HG03095 (cell line): ENCODE data around the gene AK2.
"Not testable (repeated sequence)": the region's sequence is repeated elsewhere in the genome, so short reads cannot be mapped to it uniquely, and the experiment has no call there.

Experiments used
- ATAC-seq: cut with Tn5 transposase; IDR thresholded peaks from one replicate; pipeline ENCODE4 v1.9.1; 2021; ENCODE audit warnings: moderate library complexity; ENCODE audit not compliant: unreplicated experiment

AK2 gene

DNA sequence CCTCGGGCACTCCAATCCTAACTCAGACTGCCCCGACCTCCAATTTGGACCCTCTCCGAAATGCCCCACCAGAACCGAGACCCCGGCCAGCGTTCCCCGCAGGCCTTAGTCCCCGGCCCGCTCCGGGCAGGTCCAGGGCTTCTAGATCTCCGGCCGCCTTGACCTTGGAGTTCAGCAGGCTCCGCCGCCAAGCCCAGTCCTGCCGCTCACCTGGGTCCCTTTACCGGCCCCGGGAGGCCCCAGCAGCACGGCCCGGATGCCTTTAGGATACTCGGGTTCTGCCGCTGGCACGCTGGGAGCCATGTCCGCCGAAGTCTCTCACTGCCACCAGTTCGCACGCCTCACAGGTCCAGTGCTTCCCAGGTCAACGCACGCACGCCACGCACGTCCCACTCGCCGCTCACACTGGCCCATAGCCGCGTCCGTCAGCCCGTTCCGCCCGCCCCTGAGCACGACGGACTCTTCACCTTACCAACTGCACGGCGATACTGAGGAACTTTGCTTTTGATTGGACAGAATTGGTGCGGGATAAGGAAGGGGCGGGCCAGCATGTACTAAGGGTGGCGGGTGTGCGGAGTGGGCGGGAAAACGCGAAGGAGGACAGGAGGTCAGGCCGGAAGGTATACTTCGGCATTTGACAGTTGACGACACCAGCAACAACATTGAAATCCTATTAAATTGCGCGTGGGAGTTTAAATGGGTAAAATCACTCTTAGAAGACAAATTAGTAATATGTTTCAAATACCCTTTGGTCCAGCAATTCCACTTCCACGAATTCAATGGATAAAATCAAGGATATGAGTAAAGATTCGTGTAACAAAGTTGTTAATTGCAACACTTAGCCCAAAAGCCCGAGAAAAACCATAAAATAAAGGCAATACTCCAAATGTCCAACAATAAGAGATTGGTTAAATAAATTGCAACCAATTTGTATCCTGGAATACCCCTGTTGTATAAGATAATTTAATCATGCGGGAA lies at the start of gene AK2:
TSS of gene AK2 (minus strand) at position 358 of the 978 bp plus-strand sequence. CDS start at position 303, 55 bp downstream.
- peak; percentile 98 for ATAC-seq

- no peak for ATAC-seq
These were observed 49.7 kb upstream of the AK2 start for GRCh38 chr1:33086384-33086850.

DNA sequence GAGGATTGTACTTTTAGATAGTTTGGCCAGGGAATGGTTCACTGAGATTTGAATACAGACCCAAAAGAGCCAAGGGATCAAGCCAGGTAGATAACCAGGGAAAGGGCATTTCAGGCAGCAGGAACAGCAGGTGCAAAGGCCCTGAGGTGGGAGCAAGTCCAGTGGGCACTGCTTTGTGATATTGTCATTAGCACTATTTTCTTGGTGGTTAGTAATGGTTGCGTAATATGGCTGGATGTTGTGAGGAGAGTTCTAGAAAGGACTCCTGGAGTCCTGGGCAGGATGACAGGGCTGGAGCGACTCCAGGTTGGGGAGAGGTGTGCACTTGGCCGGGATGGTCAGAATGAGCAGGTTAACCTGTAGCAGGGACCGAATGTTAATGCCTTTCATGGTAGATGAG lies 48.6 kb upstream of the AK2 start:
- ATAC-seq, result no peak

GRCh38 chr1:33082575-33083108 lies 46.0 kb upstream of the AK2 start:
- ATAC-seq, result no peak

GRCh38 chr1:33081554-33082305 lies 45.0 kb upstream of the AK2 start:
- no peak for ATAC-seq

- ATAC-seq, result peak; percentile 92
These were observed 44.3 kb upstream of the AK2 start, which contains the start of gene AZIN2 for GRCh38 chr1:33080885-33081553. Gene AZIN2, plus strand, starts transcription at chr1:33081153. Its CDS starts 1,097 bp downstream, at chr1:33082250.

DNA sequence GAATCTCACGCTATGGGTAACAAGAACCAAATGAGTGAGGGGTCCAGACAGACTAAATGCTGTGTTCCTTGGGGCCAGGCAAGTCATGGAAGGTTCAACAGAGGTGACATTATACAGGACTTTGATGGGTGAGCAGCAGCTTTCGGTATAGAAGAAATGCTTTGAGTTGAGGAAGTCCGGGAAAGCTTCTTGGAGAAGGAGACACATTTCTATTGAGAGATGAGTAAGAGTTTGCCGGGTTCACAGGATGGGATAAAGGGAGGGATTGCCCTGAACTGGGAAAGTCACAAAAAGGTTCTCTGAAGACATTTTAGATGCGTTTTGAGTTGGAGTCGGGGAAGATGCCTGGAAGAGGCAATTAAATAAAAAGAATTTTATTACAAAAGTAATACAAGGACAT lies 43.7 kb upstream of the AK2 start:
- ATAC-seq, result no peak

GRCh38 chr1:33078030-33078591 lies 41.4 kb upstream of the AK2 start:
- ATAC-seq, result no peak

- no peak for ATAC-seq
These were observed 37.7 kb upstream of the AK2 start for GRCh38 chr1:33074193-33074945.

DNA sequence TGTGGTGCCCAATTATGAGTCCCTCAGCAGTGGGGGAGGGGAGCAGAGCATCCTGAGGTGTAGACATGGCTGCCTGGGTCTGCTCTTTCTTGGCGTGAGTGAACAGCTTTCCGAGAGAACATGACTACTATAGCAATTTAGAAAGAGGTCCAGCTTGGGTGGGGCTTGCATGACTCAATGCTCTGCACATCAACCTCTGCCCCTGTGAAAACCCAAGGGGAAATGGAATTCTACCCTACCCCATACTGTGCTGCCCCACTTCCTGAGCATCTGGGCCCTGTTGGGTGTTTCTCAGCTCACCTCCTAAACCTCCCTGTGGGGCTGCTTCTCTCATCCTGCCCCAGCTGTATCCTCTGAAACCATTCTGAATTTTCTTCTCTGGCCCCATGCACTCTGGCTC lies 36.0 kb upstream of the AK2 start:
- no peak for ATAC-seq

GRCh38 chr1:33070628-33071027 lies 33.9 kb upstream of the AK2 start:
- no peak for ATAC-seq

DNA sequence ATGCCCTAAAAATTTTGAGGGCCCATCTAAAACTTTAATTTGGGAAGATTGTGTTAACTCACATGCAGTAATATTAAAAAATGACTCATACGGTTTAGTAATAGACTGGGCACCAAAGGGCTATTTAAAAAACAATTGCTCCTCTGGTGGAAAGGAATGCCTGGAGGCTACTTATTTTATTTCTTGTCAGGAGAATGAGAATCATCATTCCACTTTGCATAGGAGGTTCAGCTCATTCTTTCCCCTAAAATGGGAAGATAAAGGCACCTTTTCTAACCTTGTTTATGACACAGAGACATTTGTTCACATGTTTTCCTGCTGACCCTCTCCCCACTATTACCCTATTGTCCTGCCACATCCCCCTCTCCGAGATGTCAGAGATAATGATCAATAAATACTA lies 31.4 kb upstream of the AK2 start:
- ATAC-seq, result not testable (repeated sequence)

DNA sequence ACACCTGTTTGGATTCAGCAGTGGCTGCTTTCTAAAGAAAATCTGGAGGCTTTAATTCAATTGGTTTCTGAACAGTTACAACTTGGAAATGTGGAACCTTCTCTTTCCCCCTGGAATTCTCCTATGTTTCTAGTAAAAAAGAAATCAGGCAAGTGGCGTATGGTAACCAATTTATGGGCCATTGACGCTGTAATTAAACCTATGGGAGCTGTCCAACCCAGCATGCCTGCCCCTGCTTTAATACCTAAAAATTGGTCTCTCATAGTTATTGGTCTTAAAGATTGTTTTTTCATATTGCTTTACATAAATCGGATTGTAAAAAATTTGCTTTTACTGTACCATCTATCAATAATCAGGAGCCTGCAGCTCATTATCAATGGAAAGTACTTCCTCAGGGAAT lies 29.8 kb upstream of the AK2 start:
- ATAC-seq, result not testable (repeated sequence)

- no peak for ATAC-seq
These were observed 28.6 kb upstream of the AK2 start for GRCh38 chr1:33065301-33065700.

- not testable (repeated sequence) for ATAC-seq
These were observed 27.6 kb upstream of the AK2 start for GRCh38 chr1:33064284-33064683.

- no peak for ATAC-seq
These were observed 25.2 kb upstream of the AK2 start for GRCh38 chr1:33061834-33062233.

DNA sequence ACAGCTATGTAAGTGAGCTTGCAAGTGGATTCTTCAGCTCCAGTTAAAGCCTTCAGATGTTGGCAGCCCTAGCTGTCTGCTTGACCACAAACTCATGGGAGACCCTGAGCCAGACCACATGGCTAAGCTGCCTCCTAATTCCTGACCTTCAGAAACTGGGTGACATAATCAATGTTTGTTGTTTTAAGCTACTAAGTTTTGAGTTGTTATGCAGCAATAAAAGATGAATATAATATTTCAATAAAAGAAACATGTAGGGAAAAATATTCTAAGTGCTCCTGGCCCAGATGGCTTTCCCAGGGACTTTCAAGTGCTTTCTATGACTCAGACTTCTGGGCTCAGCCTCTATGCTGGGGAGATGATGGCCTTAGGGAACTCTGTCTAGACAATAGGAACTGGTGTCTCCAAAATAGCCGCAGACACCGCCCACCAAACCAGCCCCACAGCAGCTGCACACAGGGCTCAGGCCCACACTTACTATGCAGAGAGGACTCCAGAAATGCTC lies 23.9 kb upstream of the AK2 start:
- ATAC-seq, result no peak

DNA sequence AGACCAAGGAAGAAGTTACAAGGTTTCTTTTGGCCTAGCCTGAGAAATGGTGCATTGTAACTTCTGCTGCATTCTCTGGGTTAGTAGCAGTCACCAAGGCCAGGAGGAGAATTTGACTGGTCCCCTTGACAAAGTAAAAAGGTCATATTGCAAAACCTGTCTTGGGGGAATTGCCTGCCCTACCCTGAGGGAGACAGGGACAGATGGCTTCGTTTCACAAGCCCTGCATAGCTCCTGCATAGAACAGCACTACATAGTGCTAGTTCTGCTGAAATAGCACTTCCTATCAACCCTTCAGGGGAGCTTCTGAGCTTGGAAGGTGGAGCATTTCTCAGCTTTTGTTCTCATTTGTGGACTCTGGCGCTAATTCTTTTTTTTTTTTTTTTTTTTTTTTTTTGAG lies 20.4 kb upstream of the AK2 start:
- ATAC-seq, result no peak

GRCh38 chr1:33056426-33056825 lies 19.7 kb upstream of the AK2 start:
- ATAC-seq, result no peak
